ENCODE measurements around the gene ZNF578. TPM values are rescaled to one million over a fixed set of nuclear protein-coding genes. Genes with fewer than 3 reads are reported as not detected.

The ZNF578 gene
- total and polyA plus RNA-seq, 10 of the 15 experiments (the other 5 are each of a cell fraction or from before 2014, with no cell fraction given) = 0.10 to 0.43 (median 0.16) TPM; not detected in 4

GRCh38 chr19:52535771-52536447, 82.6 kb downstream of the ZNF578 start:
- intact Hi-C loops (cut with micrococcal nuclease; ENCODE audit: unreplicated experiment) (loop anchor here (5.0 kb wide), 1 partner anchor 101 kb away; the partner anchor contains the start of gene ZNF83), in situ Hi-C loops (cut with MboI) (loop anchor here (25.0 kb wide), 1 partner anchor 1149 kb away; the partner anchor contains the start of genes C19orf84 and LIM2)
- 2% methylated on average over 41 of the region's 50 CpGs for WGBS (ENCODE audit: insufficient coverage, insufficient replicate concordance, low lambda C conversion rate, missing lambda C conversion rate)
- no peaks in the 10 kb centered on the region for H3K4me1 ChIP-seq (ENCODE audit: control insufficient read depth, insufficient read depth, low read length)
- peaks cover 6% of the 10 kb centered on the region; the same call in 2 of the 3 replicates for H3K9me3 ChIP-seq (replicated peaks; ENCODE audit: control insufficient read depth, insufficient read depth, low read length)
- peak overlapping the region; percentile 63 for H2AFZ ChIP-seq (ENCODE audit: control insufficient read depth, low read depth, low read length)
- ChIA-PET POLR2A (interaction anchor here (0.7 kb wide), 1 partner anchor 333 kb away, joined by 4 read pairs; no protein-coding TSS in a partner anchor), RAD21 (ENCODE audit: unreplicated experiment) (no interaction called here), CTCF (no interaction called here), SMC1A (ENCODE audit: uncharacterized antibody, unreplicated experiment) (no interaction called here)
- H3K27ac ChIP-seq (ENCODE audit: control insufficient read depth, insufficient read depth) = peak overlapping the region; percentile 76
- H3K9ac ChIP-seq (ENCODE audit: control insufficient read depth, insufficient read depth, low read length) = peak overlapping the region; percentile 63
- FAIRE-seq (peak; percentile 83), ATAC-seq (peak; percentile 98), DNase-seq (ENCODE audit: low read depth, low spot score) (peak; percentile 67)
- H4K20me1 ChIP-seq (ENCODE audit: control insufficient read depth, insufficient read depth) = no peaks in the 10 kb centered on the region
- peak overlapping the region; percentile 86 for H3K4me2 ChIP-seq (ENCODE audit: control insufficient read depth, insufficient read depth)
- H3K27me3 ChIP-seq (replicated peaks in 1 of 2; ENCODE audit: control insufficient read depth in 2 of 2, insufficient read depth in 2 of 2, low read length in 1 of 2) = no peaks in the 10 kb centered on the region
- H3K36me3 ChIP-seq (ENCODE audit: control insufficient read depth in 2 of 2, insufficient read depth in 2 of 2, low read length in 1 of 2) = peaks cover 0 to 8% of the 10 kb centered on the region in 2 experiments; a peak in 2 of 4 replicates
- BruUV-seq (replicated peaks) = no TSS peak
- peak overlapping the region; percentile 92 for H3K4me3 ChIP-seq
- peaks cover 2% of the 10 kb centered on the region for H3K79me2 ChIP-seq (ENCODE audit: control insufficient read depth, insufficient read depth, low read length)
- TF ChIP-seq CHD4 (IDR thresholded peaks at IDR 0.05) = no peak
- TF ChIP-seq FOXK2 (IDR thresholded peaks at IDR 0.05) = peak; percentile 42; the same call in 1 of the 2 replicates
- peak; percentile 50 for TF ChIP-seq ATF7 (IDR thresholded peaks at IDR 0.05; ENCODE audit: low read depth)
- TF ChIP-seq ATF2 (IDR thresholded peaks at IDR 0.05; ENCODE audit: low read length) = no peak
- peak; percentile 64; the same call in 1 of the 2 replicates for TF ChIP-seq GABPA (IDR thresholded peaks at IDR 0.05; ENCODE audit: low read depth)
- no peak for TF ChIP-seq NFYA (IDR thresholded peaks at IDR 0.05; ENCODE audit: borderline replicate concordance, low read depth, low read length)
- TF ChIP-seq ZNF622 (IDR thresholded peaks at IDR 0.05) = no peak
- no peak for TF ChIP-seq SUZ12 (IDR thresholded peaks at IDR 0.05; ENCODE audit: unreplicated experiment)
- TF ChIP-seq CTCF (IDR thresholded peaks at IDR 0.05 in 2 of 3, conservative IDR thresholded peaks at IDR 0.05 in 1 of 3; ENCODE audit: control insufficient read depth in 2 of 3, extremely low read depth in 1 of 3, insufficient read depth in 1 of 3, low read depth in 3 of 3, low read length in 3 of 3) = peak in 1 of 3 experiments; percentile 14; a peak in 1 of 6 replicates
- peak; percentile 64 for TF ChIP-seq PML (IDR thresholded peaks at IDR 0.05; ENCODE audit: low read length)
- no peak for TF ChIP-seq NFIC (IDR thresholded peaks at IDR 0.05; ENCODE audit: low read depth, low read length)
- TF ChIP-seq SKIL (IDR thresholded peaks at IDR 0.05; ENCODE audit: low read depth, poor library complexity, severe bottlenecking) = peak; percentile 37
- no peak for TF ChIP-seq REST (IDR thresholded peaks at IDR 0.05; ENCODE audit: low read depth, low read length)
